H9 (cell line): ENCODE results near the gene CASP5. TPM values are rescaled to one million over a fixed set of nuclear protein-coding genes. Genes with fewer than 3 reads are reported as not detected.

Source experiments
- DNase-seq: peaks from one replicate; pipeline ENCODE4 v3.0.0-alpha.2; 2017
- H2AFZ ChIP-seq: one replicate; pipeline ENCODE4 v1.6.1; 2013; ENCODE audit warnings: mild to moderate bottlenecking, low read length, control low read depth, moderate library complexity
- H2AK5ac ChIP-seq: 2 replicates; pipeline ENCODE4 v1.6.1; 2013; ENCODE audit warnings: low read length, control low read depth, mixed read lengths; ENCODE audit not compliant: insufficient read length
- H2BK120ac ChIP-seq: one replicate; pipeline ENCODE4 v1.6.1; 2013; ENCODE audit warnings: low read depth, mild to moderate bottlenecking, low read length, control low read depth, inconsistent platforms; ENCODE audit not compliant: poor library complexity, severe bottlenecking
- H2BK12ac ChIP-seq: 2 replicates; pipeline ENCODE4 v1.6.1; 2013; ENCODE audit warnings: low read length, control low read depth, mixed read lengths, low read depth; ENCODE audit not compliant: insufficient read length
- H2BK15ac ChIP-seq: 2 replicates; pipeline ENCODE4 v1.6.1; 2013; ENCODE audit warnings: low read depth, low read length, control low read depth
- H2BK20ac ChIP-seq: one replicate; pipeline ENCODE4 v1.6.1; 2013; ENCODE audit warnings: low read depth, mild to moderate bottlenecking, low read length, control low read depth, inconsistent platforms; ENCODE audit not compliant: poor library complexity, severe bottlenecking
- H2BK5ac ChIP-seq: 2 replicates; pipeline ENCODE4 v1.6.1; 2013; ENCODE audit warnings: low read length, control low read depth, mixed read lengths; ENCODE audit not compliant: insufficient read length
- H3K14ac ChIP-seq: 2 replicates; pipeline ENCODE4 v1.6.1; 2013; ENCODE audit warnings: low read length, control low read depth; ENCODE audit not compliant: insufficient read depth
- H3K18ac ChIP-seq: 2 replicates; pipeline ENCODE4 v1.6.1; 2013; ENCODE audit warnings: low read depth, mild to moderate bottlenecking, mixed read lengths, low read length, control low read depth; ENCODE audit not compliant: insufficient read length
- H3K23ac ChIP-seq: 2 replicates; pipeline ENCODE4 v1.6.1; 2013; ENCODE audit warnings: low read length, control low read depth, mixed read lengths, low read depth; ENCODE audit not compliant: insufficient read length
- H3K23me2 ChIP-seq: 2 replicates; pipeline ENCODE4 v1.6.1; 2013; ENCODE audit warnings: low read depth, mild to moderate bottlenecking, mixed read lengths, low read length, control low read depth; ENCODE audit not compliant: insufficient read length, poor library complexity, severe bottlenecking
- H3K27ac ChIP-seq: 2 replicates; pipeline ENCODE4 v1.5.1; 2013; ENCODE audit warnings: low read length, control low read depth, mixed read lengths, low read depth; ENCODE audit not compliant: insufficient read length
- H3K27me3 ChIP-seq: 2 replicates; pipeline ENCODE4 v1.6.1; 2013; ENCODE audit warnings: low read length, control low read depth, inconsistent platforms; ENCODE audit not compliant: insufficient read depth
- H3K4ac ChIP-seq: 2 replicates; pipeline ENCODE4 v1.6.1; 2013; ENCODE audit warnings: low read depth, mild to moderate bottlenecking, control low read depth, inconsistent platforms, low read length, moderate library complexity
- H3K4me1 ChIP-seq: 2 replicates; pipeline ENCODE4 v1.6.1; 2013; ENCODE audit warnings: low read length, control low read depth, inconsistent platforms; ENCODE audit not compliant: insufficient read depth
- H3K4me2 ChIP-seq: 2 replicates; pipeline ENCODE4 v1.6.1; 2013; ENCODE audit warnings: low read length, control low read depth, mixed read lengths; ENCODE audit not compliant: insufficient read length, insufficient read depth
- H3K56ac ChIP-seq: 2 replicates; pipeline ENCODE4 v1.6.1; 2013; ENCODE audit warnings: low read depth, mild to moderate bottlenecking, mixed read lengths, low read length, control low read depth; ENCODE audit not compliant: insufficient read length
- H3K79me1 ChIP-seq: 2 replicates; pipeline ENCODE4 v1.6.1; 2013; ENCODE audit warnings: low read depth, mild to moderate bottlenecking, moderate library complexity, low read length, control low read depth, inconsistent platforms; ENCODE audit not compliant: insufficient read depth, poor library complexity, severe bottlenecking
- H3K79me2 ChIP-seq: 2 replicates; pipeline ENCODE4 v1.6.1; 2013; ENCODE audit warnings: low read length, control low read depth, inconsistent platforms; ENCODE audit not compliant: insufficient read depth
- H3K9ac ChIP-seq: 2 replicates; pipeline ENCODE4 v1.6.1; 2013; ENCODE audit warnings: low read length, control low read depth, mixed read lengths; ENCODE audit not compliant: insufficient read length; ENCODE audit errors: extremely low read depth
- H3K9me3 ChIP-seq: one replicate; pipeline ENCODE4 v1.6.1; 2013; ENCODE audit warnings: low read depth, low read length, inconsistent platforms; ENCODE audit not compliant: control insufficient read depth
- H3T11ph ChIP-seq: one replicate; pipeline ENCODE4 v1.6.1; 2013; ENCODE audit warnings: mild to moderate bottlenecking, low read length, control low read depth, inconsistent platforms
- H4K20me1 ChIP-seq: one replicate; pipeline ENCODE4 v1.6.1; 2013; ENCODE audit not compliant: control insufficient read depth, insufficient read length, insufficient read depth
- H4K5ac ChIP-seq: 2 replicates; pipeline ENCODE4 v1.6.1; 2013; ENCODE audit warnings: low read depth, mild to moderate bottlenecking, mixed read lengths, low read length, control low read depth; ENCODE audit not compliant: insufficient read length
- H4K8ac ChIP-seq: replicated peaks from 2 replicates; pipeline ENCODE4 v1.6.1; 2013; ENCODE audit warnings: low read length, control low read depth, mixed read lengths, low read depth; ENCODE audit not compliant: insufficient read length
- H4K91ac ChIP-seq: 2 replicates; pipeline ENCODE4 v1.6.1; 2013; ENCODE audit warnings: low read depth, mild to moderate bottlenecking, moderate library complexity, mixed read lengths, low read length, control low read depth; ENCODE audit not compliant: insufficient read length
- H3K27ac Mint-ChIP-seq, 3 experiments: 2 replicates in 2 of 3; 3 replicates in 1 of 3; pipeline ENCODE4 v1.8.0; 2020 to 2021; ENCODE audit warnings: mixed read lengths in 3 of 3, mild to moderate bottlenecking in 1 of 3, moderate library complexity in 1 of 3
- H3K27me3 Mint-ChIP-seq: 2 replicates; pipeline ENCODE4 v1.8.0; 2021; ENCODE audit warnings: low read depth, mild to moderate bottlenecking, moderate library complexity, mixed read lengths
- H3K36me3 Mint-ChIP-seq, 3 experiments: 2 replicates in 2 of 3; 3 replicates in 1 of 3; pipeline ENCODE4 v1.8.0; 2020 to 2021; ENCODE audit warnings: low read depth in 3 of 3, mixed read lengths in 3 of 3; ENCODE audit not compliant: insufficient read depth in 1 of 3
- H3K4me1 Mint-ChIP-seq, 2 experiments: 2 replicates each; pipeline ENCODE4 v1.8.0; 2020; ENCODE audit warnings: mixed read lengths in 2 of 2
- H3K4me3 Mint-ChIP-seq, 2 experiments: 2 replicates in 1 of 2; 3 replicates in 1 of 2; pipeline ENCODE4 v1.8.0; 2020 to 2021; ENCODE audit warnings: mild to moderate bottlenecking in 2 of 2, mixed read lengths in 2 of 2, moderate library complexity in 1 of 2
- H3K9me3 Mint-ChIP-seq, 2 experiments: 2 replicates in 1 of 2; 3 replicates in 1 of 2; pipeline ENCODE4 v1.8.0; 2020; ENCODE audit warnings: mild to moderate bottlenecking in 2 of 2, mixed read lengths in 2 of 2, moderate library complexity in 1 of 2
- CTCF ChIP-seq: fragments of 200-600 bp; sonication (generic); conservative IDR thresholded peaks from 3 replicates; pipeline ENCODE4 v1.8.0; 2021; ENCODE audit warnings: antibody characterized with exemption, mild to moderate bottlenecking
- WGBS: extraction: QIAGEN DNeasy Blood & Tissue Kit; methylation state at CpG from one replicate; pipeline ENCODE4 v1.1.7; 2013; ENCODE audit warnings: missing lambda C conversion rate, low lambda C conversion rate, mixed read lengths; ENCODE audit not compliant: insufficient read length; ENCODE audit errors: extremely low coverage; 5-methylcytosine and 5-hydroxymethylcytosine counted together
- total RNA-seq: library from RNA; stranded (reverse); gene quantifications from 2 replicates; pipeline ENCODE4 v1.2.1, GENCODE V29; 2021

CASP5 gene
- total RNA-seq, 1 experiment from 2014 or later, result not detected

- no peak overlapping the region for H4K8ac ChIP-seq
These were observed 76.1 kb downstream of the CASP5 start for GRCh38 chr11:104946907-104947306.

More at GRCh38 chr11:104946907-104947306, 76.1 kb downstream of the CASP5 start:
- Histone ChIP-seq H3K9me3 (no peaks in the 10 kb centered on the region), H4K91ac (no peak overlapping the region), H4K5ac (no peak overlapping the region), H3K27ac (no peak overlapping the region), H2AFZ (no peak overlapping the region), H3T11ph (no peak overlapping the region), H3K4me1 (no peaks in the 10 kb centered on the region), H3K23me2 (no peaks in the 10 kb centered on the region), H3K79me2 (no peaks in the 10 kb centered on the region), H3K27me3 (no peaks in the 10 kb centered on the region), H3K79me1 (no peaks in the 10 kb centered on the region), H3K23ac (no peak overlapping the region), H2BK15ac (no peak overlapping the region), H4K20me1 (no peaks in the 10 kb centered on the region), H3K9ac (no peak overlapping the region), H3K18ac (no peak overlapping the region), H3K56ac (no peak overlapping the region), H2BK12ac (no peak overlapping the region), H3K14ac (no peak overlapping the region), H3K4me2 (no peak overlapping the region), H2AK5ac (no peak overlapping the region), H2BK5ac (no peak overlapping the region), H2BK20ac (no peak overlapping the region), H2BK120ac (no peak overlapping the region), H3K4ac (no peak overlapping the region)
- H3K27me3 Mint-ChIP-seq, result no peaks in the 10 kb centered on the region
- no peak overlapping the region for H3K4me3 Mint-ChIP-seq
- peak; percentile 73 for TF ChIP-seq CTCF
- no peak overlapping the region for H3K27ac Mint-ChIP-seq
- no peaks in the 10 kb centered on the region for H3K36me3 Mint-ChIP-seq
- DNase-seq, result no peak
- no peaks in the 10 kb centered on the region for H3K4me1 Mint-ChIP-seq
- WGBS, result no CpG with 5 or more reads among the region's 2 CpGs
- H3K9me3 Mint-ChIP-seq, result no peaks in the 10 kb centered on the region; a peak in 1 of 5 replicates

Other genes starting within 250 kb of the CASP5 start
- not detected in 2 replicates for gene CASP12, start 124.7 kb downstream of the CASP5 start, total RNA-seq
- gene CASP4, start 54.6 kb downstream of the CASP5 start, total RNA-seq, result not detected in 2 replicates
- gene CASP1, start 12.0 kb upstream of the CASP5 start, total RNA-seq, result not detected in 2 replicates
- not detected in 2 replicates for gene CARD16, start 22.2 kb upstream of the CASP5 start, total RNA-seq
- gene CARD18, start 116.6 kb upstream of the CASP5 start, total RNA-seq, result not detected in 2 replicates